ENCODE measurements around the gene MCMBP.

MCMBP gene

GRCh38 chr10:119859420-119860258 lies 13.0 kb downstream of the MCMBP start:
- Histone ChIP-seq H3K27me3 (ENCODE audit: control insufficient read depth, insufficient read depth, low read length) (no peaks in the 10 kb centered on the region), H3K4me1 (peaks cover 3% of the 10 kb centered on the region), H3K27ac (no peak overlapping the region), H2AFZ (no peak overlapping the region), H3K79me2 (peaks cover 27% of the 10 kb centered on the region), H3K9ac (no peak overlapping the region), H3K4me2 (ENCODE audit: low read length) (no peak overlapping the region), H3K4me3 (ENCODE audit: low read depth, low read length) (no peak overlapping the region), H3K36me3 (ENCODE audit: control insufficient read depth, insufficient read depth, low read length) (no peaks in the 10 kb centered on the region), H3K9me3 (ENCODE audit: control insufficient read depth, low read length) (no peaks in the 10 kb centered on the region)
- TF ChIP-seq CTCF (IDR thresholded peaks at IDR 0.05): peak; percentile 70

GRCh38 chr10:119858063-119858462 lies 14.6 kb downstream of the MCMBP start:
- Histone ChIP-seq H2AFZ (no peak overlapping the region), H3K79me2 (peaks cover 15% of the 10 kb centered on the region), H3K4me3 (ENCODE audit: low read depth, low read length) (no peak overlapping the region), H3K9ac (no peak overlapping the region), H3K4me1 (peaks cover 3% of the 10 kb centered on the region), H3K4me2 (ENCODE audit: low read length) (no peak overlapping the region), H3K9me3 (ENCODE audit: control insufficient read depth, low read length) (no peaks in the 10 kb centered on the region), H3K36me3 (ENCODE audit: control insufficient read depth, insufficient read depth, low read length) (no peaks in the 10 kb centered on the region), H3K27ac (no peak overlapping the region), H3K27me3 (ENCODE audit: control insufficient read depth, insufficient read depth, low read length) (no peaks in the 10 kb centered on the region)
- no peak for TF ChIP-seq CTCF (IDR thresholded peaks at IDR 0.05)

GRCh38 chr10:119853574-119853973 lies 19.1 kb downstream of the MCMBP start:
- Histone ChIP-seq H3K9ac (no peak overlapping the region), H3K9me3 (ENCODE audit: control insufficient read depth, low read length) (no peaks in the 10 kb centered on the region), H3K4me3 (ENCODE audit: low read depth, low read length) (no peak overlapping the region), H3K4me1 (no peaks in the 10 kb centered on the region), H3K27ac (no peak overlapping the region), H3K79me2 (no peaks in the 10 kb centered on the region), H3K4me2 (ENCODE audit: low read length) (no peak overlapping the region), H3K36me3 (ENCODE audit: control insufficient read depth, insufficient read depth, low read length) (no peaks in the 10 kb centered on the region), H3K27me3 (ENCODE audit: control insufficient read depth, insufficient read depth, low read length) (no peaks in the 10 kb centered on the region), H2AFZ (no peak overlapping the region)
- TF ChIP-seq CTCF (IDR thresholded peaks at IDR 0.05): no peak

- H3K79me2 ChIP-seq: no peaks in the 10 kb centered on the region
- no peaks in the 10 kb centered on the region for H3K36me3 ChIP-seq (ENCODE audit: control insufficient read depth, insufficient read depth, low read length)
- H2AFZ ChIP-seq: no peak overlapping the region
- H3K27ac ChIP-seq: no peak overlapping the region
- H3K27me3 ChIP-seq (ENCODE audit: control insufficient read depth, insufficient read depth, low read length): no peaks in the 10 kb centered on the region
- TF ChIP-seq CTCF (IDR thresholded peaks at IDR 0.05): no peak
- H3K4me2 ChIP-seq (ENCODE audit: low read length): no peak overlapping the region
- no peak overlapping the region for H3K9ac ChIP-seq
- H3K4me3 ChIP-seq (ENCODE audit: low read depth, low read length): no peak overlapping the region
- no peaks in the 10 kb centered on the region for H3K4me1 ChIP-seq
- H3K9me3 ChIP-seq (ENCODE audit: control insufficient read depth, low read length): no peaks in the 10 kb centered on the region
Measured at GRCh38 chr10:119852822-119853221, 19.8 kb downstream of the MCMBP start.

- Histone ChIP-seq H3K9ac (no peak overlapping the region), H2AFZ (no peak overlapping the region), H3K36me3 (ENCODE audit: control insufficient read depth, insufficient read depth, low read length) (no peaks in the 10 kb centered on the region), H3K4me1 (no peaks in the 10 kb centered on the region), H3K27ac (no peak overlapping the region), H3K4me3 (ENCODE audit: low read depth, low read length) (no peak overlapping the region), H3K79me2 (no peaks in the 10 kb centered on the region), H3K27me3 (ENCODE audit: control insufficient read depth, insufficient read depth, low read length) (no peaks in the 10 kb centered on the region), H3K4me2 (ENCODE audit: low read length) (no peak overlapping the region), H3K9me3 (ENCODE audit: control insufficient read depth, low read length) (no peaks in the 10 kb centered on the region)
- no peak for TF ChIP-seq CTCF (IDR thresholded peaks at IDR 0.05)
Measured at GRCh38 chr10:119852277-119852676, 20.4 kb downstream of the MCMBP start.

Measured in parathyroid adenoma (tissue), 2 donors.